PFSK-1 (cell line): ENCODE measurements around the gene LEO1.
A peak's percentile ranks its signal among the peaks of the same experiment; 100 is the strongest.

Source experiments
- FOXP2 ChIP-seq: optimal IDR thresholded peaks from 2 replicates; pipeline ENCODE3; 2011; ENCODE audit warnings: borderline replicate concordance, control low read depth, inconsistent platforms; ENCODE audit not compliant: insufficient read depth; ENCODE audit errors: extremely low read length, extremely low read depth
- POLR2AphosphoS5 ChIP-seq: IDR thresholded peaks from 2 replicates; pipeline ENCODE4 v1.6.1; 2012; ENCODE audit warnings: low read depth, mild to moderate bottlenecking, control low read depth, low read length, moderate library complexity
- REST ChIP-seq, 2 experiments: IDR thresholded peaks; 2 replicates each; pipeline versions ENCODE4 v1.6.1 to v1.8.0; 2011 to 2012; ENCODE audit warnings: low read depth in 2 of 2, low read length in 2 of 2, control low read depth in 1 of 2, inconsistent platforms in 1 of 2, mild to moderate bottlenecking in 1 of 2, moderate library complexity in 1 of 2; ENCODE audit not compliant: insufficient read depth in 1 of 2
- SIN3A ChIP-seq: IDR thresholded peaks from 2 replicates; pipeline ENCODE4 v1.6.1; 2012; ENCODE audit warnings: mild to moderate bottlenecking, low read length, moderate library complexity, borderline replicate concordance; ENCODE audit not compliant: insufficient read depth
- TAF1 ChIP-seq: IDR thresholded peaks from 2 replicates; pipeline ENCODE4 v1.6.1; 2012; ENCODE audit warnings: low read length, control low read depth, borderline replicate concordance; ENCODE audit not compliant: insufficient read depth

LEO1 gene

GRCh38 chr15:52018693-52019393 lies 47.3 kb upstream of the LEO1 start, which contains the start of gene MAPK6:
Gene MAPK6, plus strand, starts transcription at chr15:52019219. Its CDS starts 27,242 bp downstream, at chr15:52046461.
- TF ChIP-seq SIN3A (no peak), POLR2AphosphoS5 (peak; percentile 88), REST (IDR thresholded peaks at IDR 0.05; ENCODE audit: insufficient read depth in 1 of 2, low read depth in 2 of 2, low read length in 2 of 2) (peak in 1 of 2 experiments; percentile 69; a peak in 1 of 4 replicates), TAF1 (peak; percentile 96), FOXP2 (peak; percentile 89)

- TF ChIP-seq FOXP2: no peak
- TF ChIP-seq SIN3A: no peak
- no peak for TF ChIP-seq POLR2AphosphoS5
- no peak for TF ChIP-seq TAF1
Measured at GRCh38 chr15:52018244-52018643, 46.7 kb upstream of the LEO1 start.

GRCh38 chr15:52016316-52016715 lies 44.7 kb upstream of the LEO1 start:
- no peak for TF ChIP-seq TAF1
- TF ChIP-seq SIN3A: no peak
- TF ChIP-seq REST (IDR thresholded peaks at IDR 0.05; ENCODE audit: insufficient read depth in 1 of 2, low read depth in 2 of 2, low read length in 2 of 2): no peak
- no peak for TF ChIP-seq FOXP2
- TF ChIP-seq POLR2AphosphoS5: no peak

- TF ChIP-seq POLR2AphosphoS5: no peak
- no peak for TF ChIP-seq TAF1
- TF ChIP-seq SIN3A: no peak
- TF ChIP-seq FOXP2: no peak
- no peak for TF ChIP-seq REST (IDR thresholded peaks at IDR 0.05; ENCODE audit: insufficient read depth in 1 of 2, low read depth in 2 of 2, low read length in 2 of 2)
Measured at GRCh38 chr15:52014616-52015015, 43.0 kb upstream of the LEO1 start.

GRCh38 chr15:52013151-52013791 lies 41.7 kb upstream of the LEO1 start:
- TF ChIP-seq POLR2AphosphoS5 (no peak), TAF1 (0 out of 2 replicates have a peak, but pooled peaks have one; percentile 32), FOXP2 (no peak), SIN3A (no peak), REST (IDR thresholded peaks at IDR 0.05; ENCODE audit: insufficient read depth in 1 of 2, low read depth in 2 of 2, low read length in 2 of 2) (no peak)
